GM18907 (cell line): ENCODE data around the gene STARD10.
"Not testable (repeated sequence)": the region's sequence is repeated elsewhere in the genome, so short reads cannot be mapped to it uniquely, and the experiment has no call there.

Experiments used
- ATAC-seq: cut with Tn5 transposase; IDR thresholded peaks from one replicate; pipeline ENCODE4 v1.9.1; 2021; ENCODE audit warnings: mild to moderate bottlenecking, moderate library complexity; ENCODE audit not compliant: unreplicated experiment

STARD10 gene

GRCh38 chr11:72808331-72808798, 14.5 kb upstream of the STARD10 start:
- ATAC-seq: no peak

GRCh38 chr11:72807792-72808191, 13.9 kb upstream of the STARD10 start:
- no peak for ATAC-seq

- no peak for ATAC-seq
These were observed 13.3 kb upstream of the STARD10 start for GRCh38 chr11:72807021-72807693.

GRCh38 chr11:72806378-72806777, 12.5 kb upstream of the STARD10 start:
- not testable (repeated sequence) for ATAC-seq

GRCh38 chr11:72805216-72805615, 11.4 kb upstream of the STARD10 start:
- no peak for ATAC-seq

GRCh38 chr11:72802822-72803221, 9.0 kb upstream of the STARD10 start:
- no peak for ATAC-seq

- ATAC-seq: no peak
These were observed 5.6 kb upstream of the STARD10 start for GRCh38 chr11:72799441-72799840.

GRCh38 chr11:72798361-72798760, 4.5 kb upstream of the STARD10 start:
- ATAC-seq: no peak

- no peak for ATAC-seq
These were observed 797 bp downstream of the STARD10 start for GRCh38 chr11:72793076-72793424.

GRCh38 chr11:72792437-72793021, 1.3 kb downstream of the STARD10 start:
- no peak for ATAC-seq

- ATAC-seq: not testable (repeated sequence)
These were observed 2.6 kb downstream of the STARD10 start for GRCh38 chr11:72791228-72791627.

GRCh38 chr11:72789493-72790131, 4.2 kb downstream of the STARD10 start:
- no peak for ATAC-seq

GRCh38 chr11:72788241-72788640, 5.6 kb downstream of the STARD10 start:
- ATAC-seq: no peak

GRCh38 chr11:72787216-72788104, 6.4 kb downstream of the STARD10 start:
- peak; percentile 62 for ATAC-seq

GRCh38 chr11:72786305-72787215, 7.3 kb downstream of the STARD10 start:
- ATAC-seq: no peak

GRCh38 chr11:72784662-72785061, 9.2 kb downstream of the STARD10 start:
- ATAC-seq: no peak

GRCh38 chr11:72783144-72783905, 10.5 kb downstream of the STARD10 start:
- ATAC-seq: no peak

GRCh38 chr11:72782081-72782920, 11.5 kb downstream of the STARD10 start:
- ATAC-seq: no peak
